ENCODE data around the gene CMTR1.

- TF ChIP-seq, protein P1, sequence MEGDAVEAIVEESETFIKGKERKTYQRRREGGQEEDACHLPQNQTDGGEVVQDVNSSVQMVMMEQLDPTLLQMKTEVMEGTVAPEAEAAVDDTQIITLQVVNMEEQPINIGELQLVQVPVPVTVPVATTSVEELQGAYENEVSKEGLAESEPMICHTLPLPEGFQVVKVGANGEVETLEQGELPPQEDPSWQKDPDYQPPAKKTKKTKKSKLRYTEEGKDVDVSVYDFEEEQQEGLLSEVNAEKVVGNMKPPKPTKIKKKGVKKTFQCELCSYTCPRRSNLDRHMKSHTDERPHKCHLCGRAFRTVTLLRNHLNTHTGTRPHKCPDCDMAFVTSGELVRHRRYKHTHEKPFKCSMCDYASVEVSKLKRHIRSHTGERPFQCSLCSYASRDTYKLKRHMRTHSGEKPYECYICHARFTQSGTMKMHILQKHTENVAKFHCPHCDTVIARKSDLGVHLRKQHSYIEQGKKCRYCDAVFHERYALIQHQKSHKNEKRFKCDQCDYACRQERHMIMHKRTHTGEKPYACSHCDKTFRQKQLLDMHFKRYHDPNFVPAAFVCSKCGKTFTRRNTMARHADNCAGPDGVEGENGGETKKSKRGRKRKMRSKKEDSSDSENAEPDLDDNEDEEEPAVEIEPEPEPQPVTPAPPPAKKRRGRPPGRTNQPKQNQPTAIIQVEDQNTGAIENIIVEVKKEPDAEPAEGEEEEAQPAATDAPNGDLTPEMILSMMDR (IDR thresholded peaks at IDR 0.05): no peak
- TF ChIP-seq POLR2A (IDR thresholded peaks at IDR 0.05): no peak
Observed at GRCh38 chr6:37513155-37513554, 80.1 kb downstream of the CMTR1 start.

Data from body of pancreas (tissue), 4 donors.